Inflammatory macrophage treated with lipopolysaccharide for 4 hours (primary cell): ENCODE data around the gene HOXC6.
"Not testable (repeated sequence)": the region's sequence is repeated elsewhere in the genome, so short reads cannot be mapped to it uniquely, and the experiment has no call there.

ENCODE experiments used
- DNase-seq: peaks from one replicate; pipeline ENCODE4 v3.0.0-alpha.2; 2020

HOXC6 gene

GRCh38 chr12:54060174-54060974, 32.1 kb downstream of the HOXC6 start:
- no peak for DNase-seq

- no peak for DNase-seq
Observed at GRCh38 chr12:54060975-54061778, 32.9 kb downstream of the HOXC6 start.

DNA sequence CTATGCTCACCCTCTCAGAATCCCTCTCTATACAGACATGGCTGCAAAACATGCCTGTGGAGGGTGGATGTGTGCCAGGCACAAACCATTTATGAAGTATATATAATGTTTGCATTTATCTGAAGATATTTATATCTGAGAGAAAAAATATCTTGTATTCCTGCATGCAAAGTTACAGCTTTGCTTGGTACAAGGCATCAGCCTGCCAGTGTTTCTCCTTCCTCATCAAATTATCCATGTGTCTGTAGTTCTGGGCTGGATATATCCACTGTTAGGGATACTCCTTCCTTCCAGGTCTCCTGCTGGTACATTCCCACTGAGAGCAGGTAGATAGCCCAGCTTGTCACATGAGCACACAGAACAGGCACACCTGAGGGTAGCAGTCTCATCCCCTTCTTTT, 37.4 kb downstream of the HOXC6 start:
- DNase-seq, result no peak

DNA sequence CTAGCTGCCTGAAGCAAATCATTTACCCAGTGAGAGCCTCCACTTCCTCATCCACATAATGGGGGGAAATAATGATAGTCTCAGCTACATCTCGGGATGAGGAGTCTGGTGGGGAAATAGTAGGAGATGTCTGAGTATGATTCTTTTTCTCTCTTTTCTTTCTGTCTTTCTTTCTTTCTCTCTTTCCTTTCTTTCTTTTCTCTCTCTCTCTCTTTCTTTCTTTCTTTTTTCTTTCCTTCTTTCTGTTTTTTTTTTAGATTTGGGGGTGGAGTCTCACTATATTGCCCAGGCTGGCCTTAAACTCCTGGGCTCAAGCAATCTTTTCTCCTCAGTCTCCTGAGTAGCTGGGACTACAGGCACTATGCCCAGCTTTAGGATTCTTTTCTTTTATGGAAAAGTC, 38.2 kb downstream of the HOXC6 start:
- no peak for DNase-seq

- no peak for DNase-seq
Observed at GRCh38 chr12:54068418-54069070, 40.3 kb downstream of the HOXC6 start.

DNA sequence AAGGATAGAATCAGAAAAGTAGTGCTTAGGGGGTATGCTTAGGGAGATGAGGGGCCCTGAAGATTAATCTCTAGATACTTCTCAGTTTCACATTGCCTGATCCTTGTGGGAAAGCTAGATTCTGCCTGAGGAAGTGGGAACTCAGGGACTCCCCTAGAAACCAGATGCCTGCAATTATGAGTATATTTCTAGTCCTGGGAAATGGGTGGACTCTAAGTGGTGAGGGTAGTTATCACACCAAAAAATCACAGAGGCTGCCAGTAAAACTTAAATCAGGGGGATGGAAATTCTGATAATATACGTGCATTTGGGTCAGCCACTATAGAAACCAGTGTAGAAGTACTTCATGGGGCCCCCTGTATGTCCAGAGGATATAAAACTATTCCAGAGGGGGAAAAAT, 43.7 kb downstream of the HOXC6 start:
- no peak for DNase-seq

GRCh38 chr12:54074308-54074707, 46.1 kb downstream of the HOXC6 start:
- DNase-seq, result no peak

GRCh38 chr12:54075409-54075808, 47.2 kb downstream of the HOXC6 start:
- no peak for DNase-seq

DNA sequence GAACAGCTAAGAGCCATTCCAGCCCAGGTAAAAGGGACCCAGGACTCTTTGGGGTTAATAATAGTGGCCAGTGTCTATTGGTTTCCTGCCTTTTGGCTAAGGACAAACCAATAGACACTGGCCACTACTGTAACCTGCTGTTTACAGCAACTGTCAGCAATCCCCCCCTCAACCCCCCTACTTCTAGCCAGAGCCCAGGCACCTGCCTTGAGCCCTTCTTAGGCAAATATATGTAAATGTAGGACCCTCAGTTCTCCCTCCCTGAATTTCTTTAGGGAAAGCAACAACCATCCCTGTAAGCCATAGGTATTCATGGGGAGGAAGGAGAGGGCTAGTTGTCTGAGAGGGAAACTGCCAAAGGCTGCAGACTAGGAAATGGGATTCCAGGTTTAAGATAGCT, 47.7 kb downstream of the HOXC6 start:
- DNase-seq, result no peak

- DNase-seq, result not testable (repeated sequence)
Observed at GRCh38 chr12:54077843-54078242, 49.6 kb downstream of the HOXC6 start.

DNA sequence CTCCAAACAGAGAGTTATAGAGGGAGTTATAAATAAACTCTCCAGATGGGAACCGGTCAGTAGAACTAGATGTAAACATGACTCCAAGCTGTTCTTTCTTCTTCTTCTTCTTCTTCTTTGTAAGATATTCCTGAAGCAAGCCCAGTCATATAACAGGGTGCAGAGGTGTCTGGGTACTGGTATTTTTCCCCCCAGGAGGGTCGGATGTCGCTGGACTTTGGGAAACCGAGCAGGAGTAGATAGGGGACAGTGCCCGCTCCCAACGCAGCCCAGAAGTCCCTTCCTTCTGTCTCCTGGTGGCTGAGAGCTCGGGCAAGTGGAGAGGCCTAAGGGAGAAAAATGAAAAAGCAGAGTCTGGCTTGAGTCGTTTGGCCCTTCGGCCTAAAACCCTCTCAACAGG, 50.9 kb downstream of the HOXC6 start:
- DNase-seq, result not testable (repeated sequence)
